PC-9 (cell line): ENCODE results near the gene PPP4R3A. TPM values are rescaled to one million over a fixed set of nuclear protein-coding genes. Genes with fewer than 3 reads are reported as not detected.

ENCODE experiments used
- BruUV-seq: library from RNA; stranded (reverse); fragments of 400-500 nt; replicated peaks from 2 replicates; lab custom pipeline; 2021; lab: Mats Ljungman, UMichigan
- CTCF ChIA-PET: fragments of 300-600 bp; sonication (Branson Sonifier 250); formaldehyde crosslinking; loops from one replicate; lab custom pipeline; 2022; ENCODE audit warnings: antibody characterized with exemption; lab: Charles Lee
- POLR2A ChIA-PET: fragments of 300-600 bp; sonication (Branson Sonifier 250); formaldehyde crosslinking; loops from one replicate; lab custom pipeline; 2022; ENCODE audit warnings: antibody characterized with exemption; ENCODE audit not compliant: unreplicated experiment; lab: Charles Lee
- DNase-seq, 2 experiments: peaks; one replicate each; pipeline versions ENCODE4 v3.0.0 to v3.0.0-alpha.2; 2015 to 2022; ENCODE audit warnings: mixed read lengths in 1 of 2
- H2AFZ ChIP-seq: fragments of 200-600 bp; sonication (generic); 2 replicates; pipeline ENCODE4 v1.8.1; 2017; ENCODE audit warnings: antibody characterized with exemption
- H3F3A ChIP-seq: fragments of 200-600 bp; sonication (generic); 2 replicates; pipeline ENCODE4 v1.8.1; 2017; ENCODE audit warnings: antibody characterized with exemption, mild to moderate bottlenecking, low read depth; ENCODE audit not compliant: insufficient read depth
- H3K27ac ChIP-seq: fragments of 200-600 bp; sonication (generic); 2 replicates; pipeline ENCODE4 v1.6.1; 2016; ENCODE audit warnings: mixed run types
- H3K27me3 ChIP-seq: fragments of 200-600 bp; sonication (generic); 2 replicates; pipeline ENCODE4 v1.6.1; 2016; ENCODE audit warnings: low read depth, mixed run types; ENCODE audit not compliant: insufficient read depth
- H3K36me3 ChIP-seq: fragments of 200-600 bp; sonication (generic); 2 replicates; pipeline ENCODE4 v1.6.1; 2016; ENCODE audit warnings: low read depth, mixed run types
- H3K4me1 ChIP-seq: fragments of 200-600 bp; sonication (generic); replicated peaks from 2 replicates; pipeline ENCODE4 v1.6.1; 2016; ENCODE audit warnings: mixed run types; ENCODE audit not compliant: insufficient read depth
- H3K4me2 ChIP-seq: fragments of 200-600 bp; sonication (generic); 2 replicates; pipeline ENCODE4 v1.6.1; 2017; ENCODE audit warnings: mixed run types
- H3K4me3 ChIP-seq: fragments of 200-600 bp; sonication (generic); 2 replicates; pipeline ENCODE4 v1.6.1; 2016; ENCODE audit warnings: mixed run types
- H3K79me2 ChIP-seq: fragments of 200-600 bp; sonication (generic); 2 replicates; pipeline ENCODE4 v1.6.1; 2017; ENCODE audit warnings: low read depth, mixed run types
- H3K9me2 ChIP-seq: fragments of 200-600 bp; sonication (generic); 2 replicates; pipeline ENCODE4 v1.8.1; 2017; ENCODE audit warnings: mild to moderate bottlenecking; ENCODE audit not compliant: insufficient read depth
- H3K9me3 ChIP-seq: fragments of 200-600 bp; sonication (generic); 2 replicates; pipeline ENCODE4 v1.8.1; 2016; ENCODE audit warnings: low read depth; ENCODE audit not compliant: insufficient read depth
- H4K20me1 ChIP-seq: fragments of 200-600 bp; sonication (generic); 2 replicates; pipeline ENCODE4 v1.8.1; 2017; ENCODE audit not compliant: insufficient read depth
- CTCF ChIP-seq: fragments of 200-600 bp; sonication (generic); conservative IDR thresholded peaks from 2 replicates; pipeline ENCODE4 v1.6.1; 2017; ENCODE audit warnings: mixed run types, antibody characterized with exemption, mild to moderate bottlenecking, moderate library complexity
- EZH2 ChIP-seq: fragments of 200-600 bp; sonication (generic); IDR thresholded peaks from 2 replicates; pipeline ENCODE4 v1.8.0; 2017; ENCODE audit warnings: antibody characterized with exemption, low read depth
- intact Hi-C: fragments of 100-400 bp; cut with micrococcal nuclease; formaldehyde crosslinking; loops from one replicate; pipeline ENCODE4 v1.10.0; 2022; ENCODE audit not compliant: unreplicated experiment
- total RNA-seq: library from RNA; stranded (reverse); gene quantifications from 2 replicates; pipeline ENCODE4 v1.2.3, GENCODE V29; 2021

PPP4R3A gene
- total RNA-seq, 1 experiment from 2014 or later, result 14.8 TPM

- Histone ChIP-seq H3K36me3 (no peaks in the 10 kb centered on the region), H3K27me3 (no peaks in the 10 kb centered on the region), H2AFZ (peak within 1 kb of the TSS; percentile 79), H3K9me3 (no peaks in the 10 kb centered on the region), H3K4me1 (peaks cover 14% of the 10 kb centered on the region), H3K9me2 (no peaks in the 10 kb centered on the region), H3K4me2 (peak within 1 kb of the TSS; percentile 91), H3K79me2 (no peaks in the 10 kb centered on the region), H3K27ac (peak within 1 kb of the TSS; percentile 78), H3F3A (peaks cover 6% of the 10 kb centered on the region; the same call in 1 of the 2 replicates), H4K20me1 (no peaks in the 10 kb centered on the region), H3K4me3 (peak within 1 kb of the TSS; percentile 83)
- intact Hi-C loops, result loop anchor here (5.0 kb wide), 1 partner anchor 50 kb away; no protein-coding TSS in a partner anchor
- TF ChIP-seq CTCF (no peak), EZH2 (no peak)
- no TSS peak for BruUV-seq
- CTCF ChIA-PET, result no interaction called here
- POLR2A ChIA-PET, result no interaction called here
- DNase-seq, result peak; percentile 45 to 55
Observed at GRCh38 chr14:91417120-91417982, 92.8 kb downstream of the PPP4R3A start, which contains the start of gene CCDC88C. Gene CCDC88C, minus strand, starts transcription at chr14:91417820. Its CDS starts 130 bp downstream, at chr14:91417690.

- no peak for TF ChIP-seq EZH2
- no peak for TF ChIP-seq CTCF
- peaks cover 6% of the 10 kb centered on the region; the same call in 1 of the 2 replicates for H3F3A ChIP-seq
- peaks cover 14% of the 10 kb centered on the region for H3K4me1 ChIP-seq
- H3K36me3 ChIP-seq, result no peaks in the 10 kb centered on the region
- H3K9me3 ChIP-seq, result no peaks in the 10 kb centered on the region
- no peaks in the 10 kb centered on the region for H3K79me2 ChIP-seq
- no peak for DNase-seq
- H3K4me3 ChIP-seq, result peak overlapping the region; percentile 83
- no peaks in the 10 kb centered on the region for H3K27me3 ChIP-seq
- ChIA-PET CTCF (no interaction called here), POLR2A (no interaction called here)
- H3K27ac ChIP-seq, result peak overlapping the region; percentile 23; the same call in 1 of the 2 replicates
- BruUV-seq, result no TSS peak
- H3K9me2 ChIP-seq, result no peaks in the 10 kb centered on the region
- peak overlapping the region; percentile 79 for H2AFZ ChIP-seq
- intact Hi-C loops, result loop anchor here (5.0 kb wide), 1 partner anchor 49 kb away; no protein-coding TSS in a partner anchor
- H3K4me2 ChIP-seq, result peak overlapping the region; percentile 91
- no peaks in the 10 kb centered on the region for H4K20me1 ChIP-seq
Observed at GRCh38 chr14:91416744-91417119, 93.4 kb downstream of the PPP4R3A start.

- POLR2A ChIA-PET, result no interaction called here
- Histone ChIP-seq H3K27ac (no peak overlapping the region), H3K27me3 (no peaks in the 10 kb centered on the region), H3K4me3 (peak overlapping the region; percentile 83), H3K4me1 (peaks cover 14% of the 10 kb centered on the region), H3K9me3 (no peaks in the 10 kb centered on the region), H3K4me2 (peak overlapping the region; percentile 91), H4K20me1 (no peaks in the 10 kb centered on the region), H3F3A (peaks cover 6% of the 10 kb centered on the region; the same call in 1 of the 2 replicates), H2AFZ (peak overlapping the region; percentile 79), H3K36me3 (no peaks in the 10 kb centered on the region), H3K9me2 (no peaks in the 10 kb centered on the region), H3K79me2 (no peaks in the 10 kb centered on the region)
- CTCF ChIA-PET, result no interaction called here
- no peak for TF ChIP-seq CTCF
- TSS peak; percentile 20 for BruUV-seq
- DNase-seq, result no peak
- intact Hi-C loops, result loop anchor here (5.0 kb wide), 1 partner anchor 49 kb away; no protein-coding TSS in a partner anchor
Observed at GRCh38 chr14:91415794-91416743, 94.0 kb downstream of the PPP4R3A start.
